ENCODE data around the gene IFT122.

DNA sequence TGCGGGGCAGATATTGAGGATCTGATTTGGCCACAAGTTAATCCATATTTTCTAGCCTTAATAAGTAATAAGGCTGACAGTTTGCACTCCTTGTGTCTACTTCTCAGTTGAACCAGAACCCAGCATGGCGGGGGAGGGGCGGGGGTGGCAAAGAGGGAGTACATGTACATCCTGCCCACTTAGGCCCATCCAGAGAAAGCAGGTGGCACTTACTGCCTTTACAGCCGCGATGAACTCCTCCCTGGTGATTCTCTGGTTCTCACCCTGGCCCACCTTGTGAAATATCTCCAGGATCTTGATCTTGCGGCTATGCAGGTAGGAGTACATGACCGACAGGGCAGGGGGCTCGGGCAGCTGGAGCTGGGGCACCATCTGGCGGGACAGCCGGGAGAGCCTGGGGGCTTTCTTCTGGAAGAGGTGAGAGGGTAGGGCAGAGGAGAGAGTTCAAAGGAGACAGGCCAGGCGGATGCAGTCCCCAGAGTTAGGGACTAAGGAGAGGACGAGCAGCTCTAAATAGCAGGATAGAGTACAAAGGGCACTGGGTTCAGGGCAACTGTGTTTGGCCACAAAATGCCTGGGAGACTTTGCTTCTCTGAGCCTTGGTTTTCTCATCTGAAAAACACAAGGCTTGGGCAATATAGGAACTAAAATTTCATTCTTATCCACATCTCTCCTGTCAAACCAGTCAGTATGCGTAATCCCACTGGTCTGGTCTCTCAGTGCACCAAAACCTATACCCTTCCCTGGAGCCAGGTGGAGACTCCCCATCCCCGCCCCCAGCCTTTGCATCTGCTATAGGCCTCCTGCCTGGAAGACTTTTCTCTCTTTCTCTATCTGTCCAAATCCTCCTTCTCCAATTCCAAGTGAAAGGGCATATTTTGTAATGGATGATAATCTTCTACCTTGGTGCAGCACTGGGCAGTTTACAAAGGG is 21.7 kb upstream of the IFT122 start:
- TF ChIP-seq, protein P1, sequence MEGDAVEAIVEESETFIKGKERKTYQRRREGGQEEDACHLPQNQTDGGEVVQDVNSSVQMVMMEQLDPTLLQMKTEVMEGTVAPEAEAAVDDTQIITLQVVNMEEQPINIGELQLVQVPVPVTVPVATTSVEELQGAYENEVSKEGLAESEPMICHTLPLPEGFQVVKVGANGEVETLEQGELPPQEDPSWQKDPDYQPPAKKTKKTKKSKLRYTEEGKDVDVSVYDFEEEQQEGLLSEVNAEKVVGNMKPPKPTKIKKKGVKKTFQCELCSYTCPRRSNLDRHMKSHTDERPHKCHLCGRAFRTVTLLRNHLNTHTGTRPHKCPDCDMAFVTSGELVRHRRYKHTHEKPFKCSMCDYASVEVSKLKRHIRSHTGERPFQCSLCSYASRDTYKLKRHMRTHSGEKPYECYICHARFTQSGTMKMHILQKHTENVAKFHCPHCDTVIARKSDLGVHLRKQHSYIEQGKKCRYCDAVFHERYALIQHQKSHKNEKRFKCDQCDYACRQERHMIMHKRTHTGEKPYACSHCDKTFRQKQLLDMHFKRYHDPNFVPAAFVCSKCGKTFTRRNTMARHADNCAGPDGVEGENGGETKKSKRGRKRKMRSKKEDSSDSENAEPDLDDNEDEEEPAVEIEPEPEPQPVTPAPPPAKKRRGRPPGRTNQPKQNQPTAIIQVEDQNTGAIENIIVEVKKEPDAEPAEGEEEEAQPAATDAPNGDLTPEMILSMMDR (IDR thresholded peaks at IDR 0.05; ENCODE audit: extremely low read depth in 1 of 2, insufficient read depth in 1 of 2, low read depth in 1 of 2, low read length in 2 of 2), result no peak
- TF ChIP-seq POLR2A (IDR thresholded peaks at IDR 0.05; ENCODE audit: low read depth, low read length), result no peak
- TF ChIP-seq, protein P2, sequence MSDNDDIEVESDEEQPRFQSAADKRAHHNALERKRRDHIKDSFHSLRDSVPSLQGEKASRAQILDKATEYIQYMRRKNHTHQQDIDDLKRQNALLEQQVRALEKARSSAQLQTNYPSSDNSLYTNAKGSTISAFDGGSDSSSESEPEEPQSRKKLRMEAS (IDR thresholded peaks at IDR 0.05; ENCODE audit: insufficient read depth, insufficient read length), result no peak
- TF ChIP-seq GATA2 (IDR thresholded peaks at IDR 0.05; ENCODE audit: insufficient read depth, insufficient read length, low read depth, low read length), result no peak
- no peak for TF ChIP-seq POLR2AphosphoS5 (IDR thresholded peaks at IDR 0.05; ENCODE audit: insufficient read depth, low read depth, low read length)
- TF ChIP-seq EZH2 (IDR thresholded peaks at IDR 0.05; ENCODE audit: borderline replicate concordance, low read depth, low read length, severe bottlenecking), result no peak
- no peak for TF ChIP-seq MYC (IDR thresholded peaks at IDR 0.05; ENCODE audit: low read depth, low read length)

Data from endothelial cell of umbilical vein (primary cell).